Neuronal stem cell (in vitro differentiated cells): ENCODE results near the gene APP.

ENCODE experiments used
- DNase-seq: peaks from one replicate; pipeline ENCODE4 v3.0.0-alpha.2; 2013; ENCODE audit warnings: low spot score
- H2AFZ ChIP-seq: one replicate; pipeline ENCODE4 v1.6.1; 2013; ENCODE audit warnings: mild to moderate bottlenecking, low read length, inconsistent platforms
- H2AK5ac ChIP-seq: 2 replicates; pipeline ENCODE4 v1.6.1; 2013; ENCODE audit warnings: low read depth, mild to moderate bottlenecking, inconsistent platforms, low read length, moderate library complexity, mixed read lengths
- H2BK120ac ChIP-seq: 2 replicates; pipeline ENCODE4 v1.6.1; 2013; ENCODE audit warnings: low read depth, mild to moderate bottlenecking, inconsistent platforms, low read length, moderate library complexity, mixed read lengths
- H2BK12ac ChIP-seq: one replicate; pipeline ENCODE4 v1.6.1; 2013; ENCODE audit warnings: low read length, inconsistent platforms
- H2BK15ac ChIP-seq: 2 replicates; pipeline ENCODE4 v1.6.1; 2013; ENCODE audit warnings: mild to moderate bottlenecking, low read length, inconsistent platforms, mixed read lengths
- H2BK5ac ChIP-seq: one replicate; pipeline ENCODE4 v1.6.1; 2013; ENCODE audit warnings: inconsistent platforms, mild to moderate bottlenecking, low read length, moderate library complexity
- H3K14ac ChIP-seq: one replicate; pipeline ENCODE4 v1.6.1; 2013; ENCODE audit warnings: low read length, inconsistent platforms
- H3K18ac ChIP-seq: 2 replicates; pipeline ENCODE4 v1.6.1; 2013; ENCODE audit warnings: low read length, inconsistent platforms
- H3K23ac ChIP-seq: 2 replicates; pipeline ENCODE4 v1.6.1; 2013; ENCODE audit warnings: low read depth, mild to moderate bottlenecking, mixed read lengths, low read length, inconsistent platforms; ENCODE audit not compliant: poor library complexity
- H3K27ac ChIP-seq: replicated peaks from 3 replicates; pipeline ENCODE4 v1.5.1; 2013; ENCODE audit warnings: low read length, inconsistent platforms
- H3K27me3 ChIP-seq, 3 experiments: 2 replicates each; pipeline ENCODE4 v1.6.1; 2013; ENCODE audit warnings: low read length in 3 of 3, mild to moderate bottlenecking in 2 of 3, inconsistent platforms in 1 of 3, low read depth in 1 of 3, mixed read lengths in 1 of 3, moderate library complexity in 1 of 3; ENCODE audit not compliant: control insufficient read depth in 3 of 3, insufficient read depth in 3 of 3
- H3K36me3 ChIP-seq, 2 donors: replicated peaks in 1 of 2; 2 replicates each; pipeline ENCODE4 v1.6.1; 2013; ENCODE audit warnings: low read length in 2 of 2; ENCODE audit not compliant: control insufficient read depth in 2 of 2, insufficient read depth in 2 of 2
- H3K4ac ChIP-seq: 2 replicates; pipeline ENCODE4 v1.6.1; 2013; ENCODE audit warnings: inconsistent platforms, mild to moderate bottlenecking, low read length, moderate library complexity
- H3K4me1 ChIP-seq, 2 donors: 1 replicate in 1 of 2; 2 replicates in 1 of 2; pipeline ENCODE4 v1.6.1; 2013; ENCODE audit warnings: low read length in 2 of 2, low read depth in 1 of 2; ENCODE audit not compliant: control insufficient read depth in 2 of 2, insufficient read depth in 1 of 2
- H3K4me2 ChIP-seq: one replicate; pipeline ENCODE4 v1.6.1; 2013; ENCODE audit warnings: mild to moderate bottlenecking, low read length, inconsistent platforms; ENCODE audit not compliant: insufficient read depth, poor library complexity, severe bottlenecking
- H3K4me3 ChIP-seq, 2 donors: 2 replicates each; pipeline ENCODE4 v1.5.1; 2013; ENCODE audit warnings: low read length in 2 of 2, mild to moderate bottlenecking in 2 of 2, inconsistent platforms in 1 of 2, moderate library complexity in 1 of 2
- H3K79me1 ChIP-seq: one replicate; pipeline ENCODE4 v1.6.1; 2013; ENCODE audit warnings: low read depth, mild to moderate bottlenecking, inconsistent platforms, low read length, moderate library complexity
- H3K9ac ChIP-seq: one replicate; pipeline ENCODE4 v1.6.1; 2013; ENCODE audit warnings: mild to moderate bottlenecking, low read depth, low read length, inconsistent platforms; ENCODE audit not compliant: poor library complexity
- H3K9me3 ChIP-seq, 2 donors: replicated peaks in 1 of 2; 2 replicates each; pipeline versions ENCODE3 to v1.6.1; 2013; ENCODE audit warnings: low read length in 2 of 2, mild to moderate bottlenecking in 2 of 2, inconsistent platforms in 1 of 2, low read depth in 1 of 2, mixed read lengths in 1 of 2, moderate library complexity in 1 of 2; ENCODE audit not compliant: control insufficient read depth in 2 of 2, insufficient read depth in 1 of 2
- H4K8ac ChIP-seq: one replicate; pipeline ENCODE4 v1.6.1; 2013; ENCODE audit warnings: low read depth, mild to moderate bottlenecking, inconsistent platforms, low read length, moderate library complexity
- H4K91ac ChIP-seq: one replicate; pipeline ENCODE4 v1.6.1; 2013; ENCODE audit warnings: low read length, low read depth, mild to moderate bottlenecking, inconsistent platforms; ENCODE audit not compliant: poor library complexity
- WGBS, 2 donors: extraction: QIAGEN DNeasy Blood & Tissue Kit; methylation state at CpG; one replicate each; pipeline ENCODE4 v1.1.7; 2013; ENCODE audit warnings: missing lambda C conversion rate in 2 of 2, mixed read lengths in 1 of 2; ENCODE audit not compliant: insufficient read length in 2 of 2, insufficient replicate concordance in 1 of 2; ENCODE audit errors: extremely low coverage in 2 of 2; 5-methylcytosine and 5-hydroxymethylcytosine counted together

Gene APP

DNA sequence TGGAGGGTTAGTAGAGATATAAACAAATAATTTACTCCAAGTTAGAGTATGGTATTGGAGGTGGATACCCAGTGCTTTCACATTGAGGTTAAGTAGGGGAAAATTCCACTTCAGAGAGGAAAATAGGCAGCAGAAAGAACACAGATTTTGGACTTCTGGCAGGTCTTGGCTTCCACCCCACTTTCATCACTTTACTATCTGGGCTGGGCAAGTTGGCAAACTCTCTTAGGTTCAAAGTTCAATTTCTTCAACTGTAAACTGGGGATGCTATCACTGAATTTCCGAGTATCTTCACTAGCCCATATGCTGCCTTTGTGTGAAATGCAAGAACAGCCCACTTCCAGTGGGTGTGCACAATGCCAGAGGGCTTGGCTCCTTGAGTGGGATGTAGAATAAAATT lies 220.9 kb downstream of the APP start:
- Histone ChIP-seq H3K14ac (no peak overlapping the region), H2AFZ (no peak overlapping the region), H3K4me3 (no peak overlapping the region), H2AK5ac (no peak overlapping the region), H3K9ac (no peak overlapping the region), H3K27ac (no peak overlapping the region), H2BK15ac (no peak overlapping the region), H2BK5ac (no peak overlapping the region), H3K18ac (no peak overlapping the region), H2BK12ac (no peak overlapping the region), H3K23ac (no peak overlapping the region), H3K4me2 (no peak overlapping the region), H2BK120ac (no peak overlapping the region), H3K27me3 (no peaks in the 10 kb centered on the region), H3K36me3 (peaks cover 5 to 70% of the 10 kb centered on the region in 2 donors), H4K91ac (no peak overlapping the region), H3K4me1 (peaks cover 2% of the 10 kb centered on the region in 2 donors), H3K79me1 (no peaks in the 10 kb centered on the region), H3K9me3 (peaks cover 4 to 15% of the 10 kb centered on the region in 2 donors), H3K4ac (no peak overlapping the region), H4K8ac (no peak overlapping the region)
- no peak for DNase-seq
- WGBS, 2 donors, result no CpG with 5 or more reads among the region's 1 CpG

DNA sequence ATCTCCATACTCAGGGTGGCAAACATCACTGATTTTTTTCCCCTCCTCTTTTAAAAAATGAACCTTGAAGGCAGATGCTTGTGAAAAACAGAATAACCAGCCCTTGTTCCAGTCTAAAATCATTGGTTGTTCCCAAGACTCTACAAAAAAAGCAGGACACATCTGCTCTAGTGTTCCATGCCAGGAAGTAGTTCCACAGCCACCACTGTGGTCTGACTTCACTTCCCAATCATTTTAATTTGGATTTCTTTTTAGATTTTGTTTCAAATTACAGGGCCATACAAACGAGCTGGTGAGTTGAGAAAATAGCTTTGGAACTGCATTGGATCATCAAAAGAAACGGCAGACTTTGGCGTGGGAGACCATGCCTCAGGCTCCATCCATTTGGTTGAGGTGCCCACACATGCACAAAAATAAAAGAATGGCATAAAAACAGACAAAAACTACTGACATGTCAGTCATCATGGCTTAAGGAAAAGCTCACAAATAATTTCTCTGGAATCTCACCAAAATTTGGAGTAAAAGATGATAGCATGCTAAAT lies 225.8 kb downstream of the APP start:
- no peaks in the 10 kb centered on the region for H3K27me3 ChIP-seq
- no peak overlapping the region for H2AFZ ChIP-seq
- H3K14ac ChIP-seq, result no peak overlapping the region
- H3K23ac ChIP-seq, result no peak overlapping the region
- H3K4ac ChIP-seq, result no peak overlapping the region
- no peak overlapping the region for H2BK5ac ChIP-seq
- no peak overlapping the region for H4K91ac ChIP-seq
- H3K36me3 ChIP-seq, result peaks cover 4 to 26% of the 10 kb centered on the region in 2 donors
- no CpG with 5 or more reads among the region's 3 CpGs for WGBS, 2 donors
- DNase-seq, result no peak
- H4K8ac ChIP-seq, result no peak overlapping the region
- no peak overlapping the region for H2BK12ac ChIP-seq
- H3K4me1 ChIP-seq, result no peaks in the 10 kb centered on the region
- no peak overlapping the region for H2BK15ac ChIP-seq
- H3K79me1 ChIP-seq, result no peaks in the 10 kb centered on the region
- no peak overlapping the region for H3K4me3 ChIP-seq
- no peak overlapping the region for H3K9ac ChIP-seq
- H2BK120ac ChIP-seq, result no peak overlapping the region
- no peak overlapping the region for H2AK5ac ChIP-seq
- no peak overlapping the region for H3K18ac ChIP-seq
- no peak overlapping the region for H3K4me2 ChIP-seq
- no peak overlapping the region for H3K27ac ChIP-seq
- H3K9me3 ChIP-seq, result peaks cover 4 to 17% of the 10 kb centered on the region in 2 donors

DNA sequence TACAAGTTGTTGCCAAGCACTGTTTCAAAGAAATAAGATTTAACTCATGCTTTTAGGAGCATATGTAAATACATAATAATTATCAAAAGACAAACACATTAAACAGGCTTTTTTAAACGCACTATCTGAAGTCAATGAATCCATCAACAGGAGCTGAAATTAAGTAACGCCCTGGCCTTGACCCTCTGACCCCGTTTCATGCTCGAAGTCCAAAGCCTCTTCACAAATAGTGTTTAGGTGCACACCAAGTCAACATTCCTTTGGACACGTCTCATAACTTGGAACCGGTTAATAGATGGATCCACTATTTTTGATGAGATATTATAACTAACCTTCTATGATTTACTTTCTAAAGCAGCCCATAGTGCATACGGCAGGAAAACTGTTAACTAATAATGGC lies 226.5 kb downstream of the APP start:
- H3K4me3 ChIP-seq, result no peak overlapping the region
- no peaks in the 10 kb centered on the region for H3K27me3 ChIP-seq
- H2AK5ac ChIP-seq, result no peak overlapping the region
- H4K91ac ChIP-seq, result no peak overlapping the region
- no CpG with 5 or more reads among the region's 7 CpGs for WGBS, 2 donors
- no peak overlapping the region for H2BK15ac ChIP-seq
- H2BK5ac ChIP-seq, result no peak overlapping the region
- peaks cover 4 to 17% of the 10 kb centered on the region in 2 donors for H3K9me3 ChIP-seq
- no peaks in the 10 kb centered on the region for H3K79me1 ChIP-seq
- H3K4me1 ChIP-seq, result no peaks in the 10 kb centered on the region
- H3K23ac ChIP-seq, result no peak overlapping the region
- H2BK120ac ChIP-seq, result no peak overlapping the region
- no peak overlapping the region for H4K8ac ChIP-seq
- H2BK12ac ChIP-seq, result no peak overlapping the region
- H3K36me3 ChIP-seq, result peaks cover 4 to 19% of the 10 kb centered on the region in 2 donors
- H3K9ac ChIP-seq, result no peak overlapping the region
- H3K4ac ChIP-seq, result no peak overlapping the region
- no peak overlapping the region for H3K4me2 ChIP-seq
- H3K27ac ChIP-seq, result no peak overlapping the region
- H3K18ac ChIP-seq, result no peak overlapping the region
- DNase-seq, result no peak
- no peak overlapping the region for H2AFZ ChIP-seq
- H3K14ac ChIP-seq, result no peak overlapping the region

DNA sequence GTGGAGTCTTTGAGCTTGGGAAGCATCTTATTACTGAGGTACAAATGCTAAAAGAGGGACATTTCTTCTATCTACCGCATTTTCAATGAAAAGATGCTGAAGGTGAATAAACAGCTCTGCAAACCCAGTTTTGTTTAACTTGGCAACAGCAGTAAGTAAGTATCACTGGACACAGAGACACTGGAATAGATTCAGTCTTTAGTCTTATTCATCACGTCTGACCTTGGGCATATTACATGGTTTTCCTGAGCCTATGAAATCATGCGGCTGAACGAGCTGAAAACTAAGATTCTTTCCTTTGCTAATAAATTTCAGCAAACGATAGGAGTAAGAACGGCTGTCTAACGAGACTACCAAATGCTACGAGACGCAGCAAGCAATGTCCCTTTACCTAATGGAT lies 228.4 kb downstream of the APP start:
- no peak overlapping the region for H3K4me2 ChIP-seq
- no peak overlapping the region for H2BK5ac ChIP-seq
- H3K79me1 ChIP-seq, result no peaks in the 10 kb centered on the region
- H4K91ac ChIP-seq, result no peak overlapping the region
- H3K4ac ChIP-seq, result no peak overlapping the region
- WGBS, 2 donors, result no CpG with 5 or more reads among the region's 9 CpGs
- H3K27me3 ChIP-seq, result no peaks in the 10 kb centered on the region
- no peak overlapping the region for H3K27ac ChIP-seq
- H4K8ac ChIP-seq, result no peak overlapping the region
- no peak overlapping the region for H3K14ac ChIP-seq
- H2BK120ac ChIP-seq, result no peak overlapping the region
- no peak overlapping the region for H3K23ac ChIP-seq
- H3K4me1 ChIP-seq, result no peaks in the 10 kb centered on the region
- H3K9ac ChIP-seq, result no peak overlapping the region
- no peak overlapping the region for H2BK15ac ChIP-seq
- no peak overlapping the region for H2AFZ ChIP-seq
- H2BK12ac ChIP-seq, result no peak overlapping the region
- peaks cover 4 to 17% of the 10 kb centered on the region in 2 donors for H3K9me3 ChIP-seq
- H3K36me3 ChIP-seq, result peaks cover 4 to 14% of the 10 kb centered on the region in 2 donors
- H3K18ac ChIP-seq, result no peak overlapping the region
- no peak overlapping the region for H2AK5ac ChIP-seq
- no peak for DNase-seq
- H3K4me3 ChIP-seq, result no peak overlapping the region
